MG63 (cell line): ENCODE results near the gene CMTM5. TPM values are rescaled to one million over a fixed set of nuclear protein-coding genes. Genes with fewer than 3 reads are reported as not detected.

Experiments
- DNase-seq: peaks from one replicate; pipeline ENCODE4 v3.0.0-alpha.2; 2020
- H3K27me3 ChIP-seq: fragments of 250-450 bp; sonication (Bioruptor Pico); 2 replicates; pipeline ENCODE4 v1.5.1; 2020; ENCODE audit warnings: mild to moderate bottlenecking, moderate library complexity
- H3K36me3 ChIP-seq: fragments of 250-450 bp; sonication (Bioruptor Pico); 2 replicates; pipeline ENCODE4 v1.5.1; 2020; ENCODE audit warnings: mild to moderate bottlenecking, moderate library complexity
- H3K4me3 ChIP-seq: fragments of 250-450 bp; sonication (Bioruptor Pico); 2 replicates; pipeline ENCODE4 v1.5.1; 2020; ENCODE audit warnings: mild to moderate bottlenecking, moderate library complexity
- H3K9me3 ChIP-seq: fragments of 250-450 bp; sonication (Bioruptor Pico); 2 replicates; pipeline ENCODE4 v1.5.1; 2020; ENCODE audit warnings: mild to moderate bottlenecking, moderate library complexity
- total RNA-seq: library from RNA; depleted of rRNA; stranded (reverse); fragments of >200 nt; shearing (Covaris generic); gene quantifications from 2 replicates; pipeline ENCODE4 v1.2.3, GENCODE V29; 2014; ENCODE audit warnings: low replicate concordance

The CMTM5 gene
- total RNA-seq, 1 experiment from 2014 or later: not detected

DNA sequence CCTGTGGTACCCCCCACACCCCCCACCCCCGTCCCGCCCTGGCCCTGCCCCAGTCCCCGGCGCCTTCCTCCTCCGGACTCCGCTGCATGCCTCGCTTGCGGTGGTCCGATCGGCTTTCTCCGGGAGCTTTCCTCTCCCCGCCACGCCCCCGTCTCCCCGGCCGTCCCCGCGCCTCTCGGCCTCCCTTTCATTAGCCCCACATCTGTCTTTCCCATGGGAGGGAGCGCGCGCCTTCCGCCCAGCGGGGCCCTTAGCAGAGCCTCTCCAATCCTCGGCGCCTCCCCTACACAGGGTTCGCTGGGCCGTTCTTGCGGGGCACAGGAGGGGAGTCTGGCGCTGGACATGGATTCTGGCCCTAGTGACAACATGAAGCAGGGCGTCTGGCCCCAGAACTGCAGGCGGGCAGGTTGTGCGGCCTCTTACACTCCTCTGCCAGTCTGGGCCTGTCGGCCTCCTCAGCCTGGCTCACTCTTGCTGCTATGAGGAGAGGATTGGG is 10.4 kb upstream of the CMTM5 start:
- Histone ChIP-seq H3K36me3 (no peaks in the 10 kb centered on the region; the same call in 1 of the 2 replicates), H3K9me3 (no peaks in the 10 kb centered on the region), H3K27me3 (no peaks in the 10 kb centered on the region), H3K4me3 (peak overlapping the region; percentile 64)
- DNase-seq: peak; percentile 87

DNA sequence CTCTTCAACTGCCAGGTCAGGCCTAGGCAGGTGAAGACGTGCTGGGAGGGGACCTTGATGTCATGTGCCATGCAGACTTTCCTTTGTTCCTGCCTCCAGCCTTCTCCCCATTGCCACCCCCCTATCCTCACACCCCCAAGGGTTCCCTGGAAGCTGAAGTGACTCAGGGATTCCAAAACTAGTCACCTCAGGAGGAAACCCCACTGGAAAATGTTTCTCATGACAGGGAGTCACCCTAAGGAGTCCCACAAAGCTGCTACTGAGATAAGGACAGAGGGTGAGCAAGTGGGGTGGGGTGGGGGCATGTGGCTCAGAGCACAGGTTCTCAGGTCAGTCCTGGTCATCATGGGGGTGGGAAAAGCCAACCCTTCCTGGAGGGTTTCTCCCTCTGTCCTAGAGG is 6.6 kb upstream of the CMTM5 start:
- no peak for DNase-seq
- no peaks in the 10 kb centered on the region for H3K27me3 ChIP-seq
- H3K9me3 ChIP-seq: no peaks in the 10 kb centered on the region
- H3K36me3 ChIP-seq: no peaks in the 10 kb centered on the region
- H3K4me3 ChIP-seq: no peak overlapping the region

DNA sequence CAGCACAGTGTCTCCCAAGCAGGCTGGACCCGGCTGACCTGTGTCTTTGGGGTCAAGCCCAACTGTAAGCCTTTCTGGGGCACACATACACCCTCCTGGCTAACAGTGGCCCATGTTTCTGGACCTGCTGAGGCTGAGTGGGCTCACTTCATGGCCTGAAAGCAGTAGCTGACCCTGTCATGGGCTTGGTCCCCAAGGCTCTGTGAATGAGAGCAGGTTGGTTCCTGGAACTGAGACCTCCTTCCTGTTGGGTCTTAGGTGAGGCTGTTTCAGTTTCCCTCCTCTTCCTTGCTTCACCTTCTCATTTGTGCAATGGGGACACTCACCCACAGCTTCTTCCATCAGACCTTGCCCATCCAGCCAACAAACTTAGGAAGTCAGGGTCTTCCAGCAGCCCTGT is 5.0 kb upstream of the CMTM5 start:
- no peak overlapping the region for H3K4me3 ChIP-seq
- no peaks in the 10 kb centered on the region for H3K27me3 ChIP-seq
- H3K9me3 ChIP-seq: no peaks in the 10 kb centered on the region
- no peak for DNase-seq
- H3K36me3 ChIP-seq: no peaks in the 10 kb centered on the region

DNA sequence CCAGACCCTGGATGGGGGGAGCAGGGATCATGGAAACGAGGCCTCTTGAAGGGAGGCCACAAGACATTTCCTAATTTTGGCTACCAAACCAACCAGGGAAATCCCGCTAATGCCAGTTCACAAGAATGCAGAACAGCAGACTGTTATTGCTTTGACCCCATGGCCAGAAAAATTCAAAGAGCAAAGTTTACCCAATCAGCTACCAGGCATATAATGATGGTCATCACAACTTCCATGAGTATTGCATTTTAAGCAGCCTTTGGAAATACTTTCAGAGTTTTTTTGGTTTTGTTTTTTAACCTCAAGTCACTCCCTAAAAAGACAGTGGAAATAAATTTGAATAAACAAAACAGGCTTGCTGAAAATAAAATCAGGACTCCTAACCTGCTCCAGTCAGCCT is 4.3 kb upstream of the CMTM5 start, which contains the start of gene IL25:
IL25 (plus strand) TSS at position 301 of the 400 bp plus-strand sequence.
- H3K36me3 ChIP-seq: no peaks in the 10 kb centered on the region
- no peak within 1 kb of the TSS for H3K4me3 ChIP-seq
- H3K9me3 ChIP-seq: no peaks in the 10 kb centered on the region
- no peak for DNase-seq
- H3K27me3 ChIP-seq: no peaks in the 10 kb centered on the region

DNA sequence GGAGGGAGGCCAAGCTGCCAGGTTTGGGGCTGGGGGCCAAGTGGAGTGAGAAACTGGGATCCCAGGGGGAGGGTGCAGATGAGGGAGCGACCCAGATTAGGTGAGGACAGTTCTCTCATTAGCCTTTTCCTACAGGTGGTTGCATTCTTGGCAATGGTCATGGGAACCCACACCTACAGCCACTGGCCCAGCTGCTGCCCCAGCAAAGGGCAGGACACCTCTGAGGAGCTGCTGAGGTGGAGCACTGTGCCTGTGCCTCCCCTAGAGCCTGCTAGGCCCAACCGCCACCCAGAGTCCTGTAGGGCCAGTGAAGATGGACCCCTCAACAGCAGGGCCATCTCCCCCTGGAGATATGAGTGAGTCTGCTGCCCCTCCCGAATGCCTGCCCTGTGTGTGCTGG is 3.8 kb upstream of the CMTM5 start:
- H3K36me3 ChIP-seq: no peaks in the 10 kb centered on the region
- H3K4me3 ChIP-seq: no peak overlapping the region
- no peaks in the 10 kb centered on the region for H3K27me3 ChIP-seq
- no peaks in the 10 kb centered on the region for H3K9me3 ChIP-seq
- no peak for DNase-seq

DNA sequence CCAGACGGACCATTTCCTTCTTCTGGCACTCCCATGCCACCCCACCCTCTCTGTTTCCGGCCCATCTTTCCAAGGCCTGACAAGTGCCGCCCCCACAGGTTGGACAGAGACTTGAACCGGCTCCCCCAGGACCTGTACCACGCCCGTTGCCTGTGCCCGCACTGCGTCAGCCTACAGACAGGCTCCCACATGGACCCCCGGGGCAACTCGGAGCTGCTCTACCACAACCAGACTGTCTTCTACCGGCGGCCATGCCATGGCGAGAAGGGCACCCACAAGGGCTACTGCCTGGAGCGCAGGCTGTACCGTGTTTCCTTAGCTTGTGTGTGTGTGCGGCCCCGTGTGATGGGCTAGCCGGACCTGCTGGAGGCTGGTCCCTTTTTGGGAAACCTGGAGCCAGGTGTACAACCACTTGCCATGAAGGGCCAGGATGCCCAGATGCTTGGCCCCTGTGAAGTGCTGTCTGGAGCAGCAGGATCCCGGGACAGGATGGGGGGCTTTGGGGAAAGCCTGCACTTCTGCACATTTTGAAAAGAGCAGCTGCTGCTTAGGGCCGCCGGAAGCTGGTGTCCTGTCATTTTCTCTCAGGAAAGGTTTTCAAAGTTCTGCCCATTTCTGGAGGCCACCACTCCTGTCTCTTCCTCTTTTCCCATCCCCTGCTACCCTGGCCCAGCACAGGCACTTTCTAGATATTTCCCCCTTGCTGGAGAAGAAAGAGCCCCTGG is 1.2 kb upstream of the CMTM5 start:
- H3K27me3 ChIP-seq: no peaks in the 10 kb centered on the region
- no peak overlapping the region for H3K4me3 ChIP-seq
- H3K36me3 ChIP-seq: no peaks in the 10 kb centered on the region
- no peaks in the 10 kb centered on the region for H3K9me3 ChIP-seq
- no peak for DNase-seq

DNA sequence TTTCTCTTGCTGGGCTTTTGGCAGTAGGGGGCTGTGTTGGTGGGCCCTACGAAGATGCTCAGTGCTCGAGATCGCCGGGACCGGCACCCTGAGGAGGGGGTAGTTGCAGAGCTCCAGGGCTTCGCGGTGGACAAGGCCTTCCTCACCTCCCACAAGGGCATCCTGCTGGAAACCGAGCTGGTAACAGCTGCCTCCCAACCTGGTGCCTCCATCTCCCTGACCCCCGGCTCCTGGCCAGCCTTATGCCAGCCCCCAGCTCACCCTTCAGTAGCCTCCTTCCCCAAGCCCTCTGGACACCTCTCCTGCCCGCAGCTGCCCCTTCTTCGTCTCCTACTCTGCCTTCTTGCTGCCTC is 328 bp downstream of the CMTM5 start:
- no peak overlapping the region for H3K4me3 ChIP-seq
- H3K9me3 ChIP-seq: no peaks in the 10 kb centered on the region
- H3K36me3 ChIP-seq: no peaks in the 10 kb centered on the region
- no peak for DNase-seq
- no peaks in the 10 kb centered on the region for H3K27me3 ChIP-seq

DNA sequence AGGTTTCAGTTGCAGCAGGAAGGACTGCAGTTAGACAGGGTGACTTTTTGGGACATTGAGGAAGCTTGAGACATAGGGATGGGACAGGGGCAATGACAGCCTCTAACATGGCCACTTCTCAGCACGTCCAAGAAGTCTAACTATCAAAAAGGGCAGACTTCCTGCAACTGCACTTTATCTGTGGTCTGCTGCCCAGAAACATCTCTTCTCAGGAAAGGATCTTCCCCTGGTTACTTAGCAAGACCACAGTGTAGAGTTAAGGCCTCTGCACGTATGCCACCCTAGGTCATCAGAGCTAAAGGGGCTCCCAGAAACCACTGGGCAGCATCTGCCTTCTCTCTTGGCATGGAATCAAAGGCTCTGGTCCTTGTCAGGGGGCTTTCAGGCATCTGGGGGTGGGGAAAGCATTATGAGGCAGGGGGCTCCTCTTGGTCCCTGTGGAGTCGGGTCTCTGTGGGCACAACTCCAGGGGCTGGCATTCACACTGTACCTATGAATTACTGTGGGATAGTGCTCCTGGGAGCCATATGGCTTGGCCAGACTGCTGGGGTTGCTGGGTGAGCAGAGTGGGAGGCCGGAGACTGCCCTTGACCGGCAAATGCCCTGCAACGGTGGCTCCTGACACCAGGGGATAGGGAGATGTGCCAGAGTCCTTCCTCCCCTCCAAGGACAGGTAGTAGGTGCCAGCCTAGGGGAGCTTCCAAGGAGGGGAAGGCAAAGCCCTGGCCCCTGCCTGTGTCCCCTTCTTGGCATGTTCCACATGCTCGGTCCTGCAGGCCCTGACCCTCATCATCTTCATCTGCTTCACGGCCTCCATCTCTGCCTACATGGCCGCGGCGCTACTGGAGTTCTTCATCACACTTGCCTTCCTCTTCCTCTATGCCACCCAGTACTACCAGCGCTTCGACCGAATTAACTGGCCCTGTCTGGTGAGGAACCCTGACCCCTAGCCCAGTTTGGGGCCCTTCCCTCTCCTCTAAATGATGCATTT is 1.0 kb downstream of the CMTM5 start:
- no peaks in the 10 kb centered on the region for H3K36me3 ChIP-seq
- no peak overlapping the region for H3K4me3 ChIP-seq

DNA sequence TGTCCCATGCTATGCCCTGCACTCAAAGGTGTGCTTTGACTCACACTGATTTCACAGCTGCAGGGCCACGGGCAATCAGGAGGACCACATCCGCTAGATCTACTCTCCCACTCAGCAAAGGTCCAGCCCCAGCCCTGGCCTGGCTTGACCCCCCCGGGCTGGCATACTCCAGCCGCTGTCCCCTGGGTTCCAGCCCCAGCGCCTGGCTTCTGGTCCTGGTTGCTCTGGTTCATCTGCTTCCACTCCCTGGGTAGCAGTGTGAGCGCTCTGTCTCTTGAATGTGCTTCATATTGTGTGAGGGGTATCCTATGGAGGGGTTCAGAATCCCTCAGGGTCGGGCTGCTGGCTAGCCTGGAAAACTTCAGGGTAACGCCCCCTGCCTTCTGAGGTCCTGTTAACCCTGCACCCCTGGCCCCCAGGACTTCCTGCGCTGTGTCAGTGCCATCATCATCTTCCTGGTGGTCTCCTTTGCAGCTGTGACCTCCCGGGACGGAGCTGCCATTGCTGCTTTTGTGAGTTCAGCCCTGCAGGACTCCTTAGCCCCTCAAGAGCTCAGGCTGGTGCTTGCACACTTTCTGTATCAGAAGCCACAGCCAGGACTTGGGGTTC is 1.9 kb downstream of the CMTM5 start:
- Histone ChIP-seq H3K36me3 (no peaks in the 10 kb centered on the region), H3K9me3 (no peaks in the 10 kb centered on the region), H3K27me3 (no peaks in the 10 kb centered on the region), H3K4me3 (no peak overlapping the region)
- DNase-seq: no peak

More for the DNA sequence above, 1.0 kb downstream of the CMTM5 start:
- no peaks in the 10 kb centered on the region for H3K27me3 ChIP-seq
- H3K9me3 ChIP-seq: no peaks in the 10 kb centered on the region
- DNase-seq: no peak

DNA sequence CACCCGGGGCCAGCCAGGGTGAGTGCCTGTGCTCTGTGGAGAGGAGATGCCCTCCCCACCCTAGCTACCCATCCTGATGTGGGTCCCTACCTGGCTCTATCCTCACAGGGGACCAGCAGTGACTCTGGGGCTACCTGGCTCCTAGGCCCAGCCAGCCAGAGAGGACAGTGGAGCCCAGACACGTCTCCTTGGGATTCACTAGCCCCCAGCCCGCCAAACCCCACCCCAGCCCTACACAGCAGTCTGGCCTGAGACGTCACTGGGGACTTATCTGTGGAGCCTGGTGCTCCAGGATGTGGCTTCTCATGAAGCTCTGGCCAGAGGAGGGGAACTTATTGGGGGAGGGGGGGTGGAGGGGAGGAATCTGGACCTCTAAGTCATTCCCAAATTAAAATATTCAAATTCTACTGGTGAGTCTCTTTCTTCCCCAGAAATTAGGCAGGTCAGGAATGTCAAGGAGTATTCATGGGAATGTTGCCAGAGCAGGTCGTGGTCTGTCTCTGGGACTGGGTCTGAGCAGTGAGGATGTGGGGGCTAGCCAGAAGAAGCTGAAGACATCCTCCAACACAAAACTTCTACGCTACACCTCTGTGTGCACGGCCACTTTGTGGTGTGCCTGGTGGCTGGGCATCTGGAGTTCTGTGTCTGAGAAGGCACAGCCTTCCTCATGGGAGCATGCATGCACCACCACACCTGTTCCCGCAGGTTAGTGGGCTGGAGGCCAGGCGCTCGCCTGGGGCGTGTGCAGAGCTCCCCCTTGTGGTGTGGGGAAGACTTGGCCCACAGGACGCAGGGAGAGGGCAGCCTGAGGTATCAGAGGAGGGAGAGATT is 2.7 kb downstream of the CMTM5 start:
- peak; percentile 15 for DNase-seq
- H3K36me3 ChIP-seq: no peaks in the 10 kb centered on the region
- no peaks in the 10 kb centered on the region for H3K9me3 ChIP-seq
- no peak overlapping the region for H3K4me3 ChIP-seq
- H3K27me3 ChIP-seq: no peaks in the 10 kb centered on the region

DNA sequence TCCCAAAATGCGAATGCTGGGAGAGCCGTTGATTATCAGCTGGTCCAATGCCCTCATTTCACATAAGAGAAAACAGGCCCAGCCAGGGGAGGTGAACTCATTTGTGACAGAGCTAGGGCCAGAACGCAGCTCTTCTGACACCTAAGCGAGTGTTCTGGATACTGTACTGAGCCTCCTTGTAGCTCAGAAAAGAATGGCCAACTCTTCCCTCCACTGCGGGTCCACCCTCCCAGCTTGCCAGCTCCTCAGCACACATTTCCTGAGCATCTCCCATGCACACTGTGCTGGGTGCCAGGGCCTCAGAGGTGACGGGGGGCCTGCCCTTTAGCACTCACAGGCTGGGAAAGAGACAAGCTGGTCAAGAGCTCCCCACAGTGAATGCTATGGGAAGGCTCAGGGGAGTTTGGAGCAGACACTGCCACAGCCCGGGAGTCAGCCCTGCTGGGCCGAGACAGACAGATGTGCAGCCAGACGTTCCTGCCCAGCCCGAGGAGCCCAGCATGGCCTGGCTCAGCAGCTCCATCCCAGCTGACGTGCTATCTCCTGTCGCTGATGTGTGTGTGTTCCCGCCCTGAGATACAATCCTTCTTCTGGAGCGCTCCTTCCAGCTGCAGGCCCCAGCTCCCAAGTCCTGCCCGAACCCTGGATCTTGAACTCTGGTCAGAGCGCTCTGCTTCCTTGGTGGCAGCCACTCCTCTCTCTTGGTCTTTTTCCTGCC is 3.5 kb downstream of the CMTM5 start:
- Histone ChIP-seq H3K36me3 (no peaks in the 10 kb centered on the region), H3K4me3 (no peak overlapping the region), H3K27me3 (no peaks in the 10 kb centered on the region), H3K9me3 (no peaks in the 10 kb centered on the region)
- DNase-seq: no peak

DNA sequence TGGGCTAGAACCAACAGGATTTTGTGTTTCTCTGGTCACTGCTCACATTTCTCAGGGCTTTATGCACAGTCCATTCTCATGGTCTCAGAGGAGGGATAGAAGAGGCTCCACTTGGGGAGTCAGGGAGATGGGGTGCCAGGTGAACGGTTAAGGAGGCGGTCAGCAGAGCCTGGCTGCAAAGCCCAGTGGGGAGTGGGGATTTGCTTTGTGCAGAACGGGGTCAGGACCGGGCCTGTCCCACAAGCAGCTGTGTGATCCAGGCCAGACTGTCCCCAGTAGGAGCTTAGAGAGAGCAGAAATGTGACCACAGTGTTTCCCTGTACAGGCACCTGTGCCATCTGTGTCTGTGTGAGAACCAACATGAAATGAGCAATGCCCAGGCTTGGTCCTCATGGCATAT is 4.1 kb downstream of the CMTM5 start:
- no peaks in the 10 kb centered on the region for H3K9me3 ChIP-seq
- H3K4me3 ChIP-seq: no peak overlapping the region
- DNase-seq: no peak
- H3K36me3 ChIP-seq: no peaks in the 10 kb centered on the region
- H3K27me3 ChIP-seq: no peaks in the 10 kb centered on the region

DNA sequence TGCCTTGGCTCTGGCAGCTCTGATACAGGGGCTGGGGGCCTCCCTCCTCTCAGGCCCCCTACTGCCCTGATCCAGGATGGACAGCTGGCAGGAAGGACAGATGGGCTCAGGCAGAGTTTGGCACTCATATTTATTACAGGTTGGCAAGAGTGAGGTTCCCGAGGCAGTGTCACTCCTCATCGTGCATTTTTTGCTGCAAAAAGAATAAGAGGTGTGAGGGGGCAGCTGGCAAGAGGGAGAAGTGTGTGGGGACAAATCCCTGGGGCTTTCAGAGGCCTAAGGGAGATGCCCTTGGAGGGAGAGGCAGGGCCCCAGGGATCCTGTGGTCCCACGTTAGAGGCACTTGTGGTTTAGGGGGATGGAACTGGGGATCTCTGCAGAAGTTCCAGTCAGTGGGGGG is 5.0 kb downstream of the CMTM5 start:
- Histone ChIP-seq H3K4me3 (no peak overlapping the region), H3K36me3 (no peaks in the 10 kb centered on the region), H3K9me3 (no peaks in the 10 kb centered on the region), H3K27me3 (no peaks in the 10 kb centered on the region)
- no peak for DNase-seq

DNA sequence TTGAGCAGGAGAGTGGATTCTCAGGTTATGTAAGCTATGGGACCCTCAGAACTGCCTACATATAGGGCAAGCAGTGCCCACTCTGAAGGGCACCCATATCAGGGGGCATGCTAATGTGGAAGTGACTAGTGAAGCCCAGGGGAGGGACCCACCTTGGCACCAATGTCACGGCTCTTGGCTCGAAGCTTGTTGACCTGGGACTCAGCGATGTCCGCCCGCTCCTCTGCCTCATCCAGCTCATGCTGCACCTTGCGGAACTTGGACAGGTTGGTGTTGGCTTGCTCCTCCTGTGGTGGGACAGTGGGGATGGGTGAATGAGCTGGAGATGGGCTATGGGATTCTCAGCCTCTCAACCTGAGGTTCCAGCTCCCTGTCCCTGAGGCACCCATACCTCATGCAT is 5.4 kb downstream of the CMTM5 start:
- H3K9me3 ChIP-seq: no peaks in the 10 kb centered on the region
- no peak overlapping the region for H3K4me3 ChIP-seq
- H3K27me3 ChIP-seq: no peaks in the 10 kb centered on the region
- DNase-seq: no peak
- no peaks in the 10 kb centered on the region for H3K36me3 ChIP-seq

DNA sequence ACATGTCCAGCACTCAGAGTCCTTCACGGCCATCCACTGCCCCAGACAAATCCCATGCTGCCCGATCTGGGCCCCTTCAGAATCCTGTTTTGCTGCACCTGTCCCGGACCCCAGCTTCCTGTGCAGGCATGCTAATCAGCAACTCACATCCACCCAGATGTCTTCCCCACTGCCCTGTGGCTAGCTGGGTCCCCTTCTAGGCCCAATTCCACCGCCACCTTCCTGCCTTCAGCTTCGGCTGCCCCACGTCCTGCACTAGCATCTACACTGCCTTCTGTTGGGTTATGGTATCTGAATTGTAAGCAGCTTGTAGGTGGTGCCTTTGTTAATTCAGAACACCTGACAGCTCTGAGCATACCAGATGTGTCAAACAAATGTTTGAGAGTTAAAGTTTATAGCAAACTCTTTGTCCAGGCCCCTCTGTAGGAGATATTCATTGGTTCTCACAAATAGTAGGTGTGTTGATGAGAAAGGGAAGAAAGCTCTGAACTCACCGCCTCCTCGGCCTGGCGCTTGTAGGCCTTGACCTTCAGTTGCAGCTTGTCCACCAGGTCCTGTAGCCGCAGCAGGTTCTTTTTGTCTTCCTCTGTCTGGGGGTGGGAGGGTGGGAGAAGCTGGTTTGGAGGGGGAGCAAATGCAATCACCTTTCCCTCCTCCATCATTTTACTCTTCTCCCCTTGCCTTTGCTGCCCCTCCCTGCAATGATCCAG is 6.0 kb downstream of the CMTM5 start:
- Histone ChIP-seq H3K27me3 (no peaks in the 10 kb centered on the region), H3K9me3 (no peaks in the 10 kb centered on the region), H3K36me3 (no peaks in the 10 kb centered on the region), H3K4me3 (no peak overlapping the region)
- no peak for DNase-seq
